ELF-1 (cell line): ENCODE results near the gene NAGA.
"Not testable (repeated sequence)": the region's sequence is repeated elsewhere in the genome, so short reads cannot be mapped to it uniquely, and the experiment has no call there.

ENCODE experiments used
- DNase-seq: peaks from one replicate; pipeline ENCODE4 v3.0.0-alpha.2; 2016; ENCODE audit warnings: low read depth, low spot score

The NAGA gene

DNA sequence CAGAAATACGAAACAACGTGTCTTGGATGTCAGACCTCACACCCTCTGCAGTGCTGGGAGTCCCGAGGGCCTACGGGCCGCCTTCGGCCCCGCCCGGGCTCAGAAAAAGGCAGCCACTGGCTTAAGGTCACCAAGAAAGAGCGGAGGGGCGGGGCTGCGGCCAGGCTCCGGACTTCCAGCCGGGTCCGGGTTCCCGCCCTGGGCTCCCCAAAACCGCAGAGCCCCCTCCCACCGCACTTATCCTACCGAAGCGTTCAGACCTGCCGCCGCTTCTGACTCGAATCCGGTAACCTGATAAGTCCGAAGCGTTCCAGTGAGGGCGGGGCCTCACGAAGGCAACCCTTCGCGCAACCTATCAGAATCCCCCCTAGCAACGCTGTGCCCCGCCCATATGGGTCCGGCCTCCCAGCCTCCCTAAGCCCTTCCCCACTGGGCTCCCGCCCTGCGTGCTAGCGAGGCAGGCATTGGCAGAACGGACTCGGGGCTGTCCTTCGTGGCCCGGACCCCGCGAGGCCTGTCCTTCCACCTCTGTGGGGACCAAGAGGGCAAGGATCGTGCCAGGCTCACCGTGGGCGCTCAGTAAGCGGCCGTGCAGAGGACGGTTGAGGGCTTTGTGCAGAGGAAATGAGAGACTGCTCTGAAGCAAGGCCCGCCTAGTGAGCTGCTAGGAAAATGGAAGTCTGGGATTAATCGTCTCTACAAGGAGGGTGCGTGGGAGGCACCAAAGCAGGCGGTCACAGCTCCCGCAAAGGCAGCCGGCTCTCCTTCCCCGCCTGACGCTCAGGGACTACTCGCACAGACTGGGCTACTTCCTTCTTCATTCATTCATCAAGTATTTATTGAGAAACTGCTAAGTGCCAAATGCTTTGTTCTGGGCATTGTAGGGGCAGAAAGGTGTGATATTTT lies at the start of gene NAGA:
Gene NAGA (minus strand): TSS at position 296 of the 906 bp plus-strand sequence. CDS start 515 bp downstream, outside the sequence.
- peak; percentile 97 for DNase-seq

DNA sequence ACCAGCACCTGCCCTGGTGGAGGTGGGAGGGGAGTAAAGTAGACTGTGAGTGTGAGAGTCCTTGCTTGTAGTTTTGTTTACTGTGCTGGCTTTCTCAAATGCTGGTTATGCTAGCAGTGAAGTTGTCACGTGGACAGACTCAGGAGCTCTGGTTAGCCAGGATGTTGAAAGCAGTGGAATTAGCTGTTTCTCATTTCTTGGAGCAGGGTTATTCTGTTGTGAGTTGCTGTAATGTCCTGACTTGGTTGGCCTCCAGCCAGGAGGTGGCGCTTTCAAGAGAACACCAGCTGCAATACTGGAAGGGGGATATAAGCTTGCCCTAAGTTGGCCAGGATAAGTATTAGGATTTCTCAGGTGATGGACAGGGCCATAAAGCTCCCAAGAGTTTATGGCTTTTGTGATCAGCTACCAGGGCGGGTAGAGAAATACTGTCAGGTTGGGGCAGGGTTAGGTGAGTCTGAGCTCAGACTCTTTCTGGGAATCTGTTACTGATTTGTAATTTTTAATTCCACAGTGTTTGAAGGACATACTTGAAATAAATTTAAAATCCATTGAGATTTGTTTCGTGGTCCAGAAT lies 46.3 kb upstream of the NAGA start:
- no peak for DNase-seq

- not testable (repeated sequence) for DNase-seq
These were observed 44.8 kb upstream of the NAGA start for GRCh38 chr22:42115420-42115830.

DNA sequence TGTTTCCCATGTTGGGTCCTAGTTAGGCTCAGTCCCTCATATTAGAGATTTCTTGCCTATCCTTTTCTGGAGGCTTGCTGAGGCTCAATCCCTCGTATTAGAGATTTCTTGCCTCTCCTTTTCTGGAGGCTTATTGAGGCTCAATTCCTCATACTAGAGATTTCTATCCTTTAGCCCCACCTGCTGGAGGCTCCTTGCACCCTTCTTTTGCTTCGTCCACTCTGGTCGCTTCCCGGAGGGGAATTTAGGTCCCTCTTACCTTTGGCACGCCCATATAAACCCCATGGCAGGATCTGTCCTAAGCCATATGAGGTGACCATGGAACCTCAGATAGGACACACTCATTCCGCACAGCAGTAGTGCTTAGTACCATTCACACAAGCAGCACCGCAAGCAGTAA lies 44.1 kb upstream of the NAGA start:
- no peak for DNase-seq

GRCh38 chr22:42112793-42113192 lies 42.2 kb upstream of the NAGA start:
- not testable (repeated sequence) for DNase-seq

DNA sequence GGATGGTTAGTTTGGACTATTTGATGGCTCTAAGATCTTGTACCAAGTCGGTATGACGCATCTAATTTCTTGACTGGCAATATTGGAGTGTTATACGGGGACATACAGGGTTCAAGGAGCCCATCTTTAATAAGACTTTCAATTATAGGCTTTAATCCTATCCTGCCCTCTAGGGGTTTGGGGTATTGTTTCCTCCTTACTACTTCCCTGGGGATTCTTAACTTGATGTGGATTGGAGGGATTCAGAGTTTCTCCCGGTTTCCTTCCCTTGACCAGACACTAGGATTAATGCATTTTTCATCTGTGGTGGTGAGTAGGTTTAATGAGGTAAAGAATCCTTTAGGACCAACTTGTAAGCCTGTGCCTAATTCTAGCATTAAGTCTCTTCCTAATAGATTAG lies 41.2 kb upstream of the NAGA start:
- no peak for DNase-seq

GRCh38 chr22:42108848-42109247 lies 38.2 kb upstream of the NAGA start:
- DNase-seq = no peak

DNA sequence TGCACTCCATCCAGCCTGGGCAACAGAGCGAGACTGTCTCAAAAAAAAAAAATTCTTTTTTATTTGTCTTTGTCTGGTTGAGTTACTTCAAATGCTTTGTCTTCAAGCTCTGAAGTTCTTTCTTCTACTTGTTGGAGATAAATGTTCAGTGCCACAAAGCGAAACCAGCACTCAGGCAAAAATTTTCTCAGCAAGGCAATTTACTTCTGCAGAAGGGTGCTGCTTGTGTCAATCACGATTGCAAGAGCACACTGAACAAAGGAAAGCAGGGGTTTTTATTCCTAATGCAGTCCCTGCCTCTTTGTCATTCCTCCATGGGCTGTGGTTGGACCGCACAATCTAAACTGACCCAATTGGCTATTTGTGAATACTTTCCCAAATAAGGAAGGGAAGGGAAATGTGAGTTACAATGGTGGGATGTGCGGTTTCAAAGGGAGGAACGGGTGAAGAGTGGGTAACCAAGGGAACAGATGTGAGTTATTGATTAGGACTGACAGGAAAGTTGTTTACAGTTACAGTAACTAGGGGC lies 33.8 kb upstream of the NAGA start:
- not testable (repeated sequence) for DNase-seq

GRCh38 chr22:42101199-42101598 lies 30.6 kb upstream of the NAGA start:
- no peak for DNase-seq

- no peak for DNase-seq
These were observed 20.8 kb upstream of the NAGA start for GRCh38 chr22:42091455-42091782.

- peak; percentile 100 for DNase-seq
These were observed 20.2 kb upstream of the NAGA start, which contains the start of gene NDUFA6 for GRCh38 chr22:42090596-42091454. Gene NDUFA6 (minus strand): TSS chr22:42090772. CDS start chr22:42090744, 28 bp downstream.

- no peak for DNase-seq
These were observed 15.4 kb upstream of the NAGA start for GRCh38 chr22:42086051-42086450.

DNA sequence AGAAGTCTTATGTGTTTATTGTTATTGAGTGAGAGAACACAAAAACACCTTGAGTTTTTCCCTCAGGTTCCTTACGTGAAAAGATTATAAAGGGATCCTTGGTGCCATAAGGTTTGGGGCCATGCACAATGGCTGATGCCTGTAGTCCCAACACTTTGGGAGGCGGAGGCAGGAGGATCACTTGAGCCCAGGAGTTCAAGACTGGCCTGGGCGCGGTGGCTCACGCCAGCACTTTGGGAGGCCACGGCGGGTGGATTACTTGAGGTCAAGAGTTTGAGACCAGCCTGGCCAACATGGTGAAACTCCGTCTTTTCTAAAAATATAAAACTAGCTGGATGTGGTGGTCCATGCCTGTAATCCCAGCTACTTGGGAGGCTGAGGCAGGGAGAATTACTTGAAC lies 14.3 kb upstream of the NAGA start:
- DNase-seq = no peak

- no peak for DNase-seq
These were observed 12.5 kb upstream of the NAGA start for GRCh38 chr22:42083119-42083518.

DNA sequence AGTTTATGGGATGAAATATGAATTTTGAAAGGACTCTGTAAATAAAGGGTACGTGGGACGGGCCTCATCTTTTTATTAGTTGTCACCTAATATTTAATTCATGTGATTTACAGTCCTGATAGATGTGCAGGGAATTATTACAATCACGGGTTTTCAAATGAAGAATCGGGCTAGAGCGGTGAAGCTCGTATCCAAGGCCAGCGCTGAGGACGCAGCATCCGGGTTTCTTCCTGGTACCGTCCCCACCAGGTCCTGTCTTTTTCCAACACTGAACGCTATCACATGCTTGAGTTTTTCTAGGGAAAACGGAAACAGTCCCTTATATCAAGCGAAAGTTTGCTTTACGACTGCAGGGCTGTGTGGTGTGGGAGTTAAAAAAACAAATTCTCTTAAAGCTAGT lies 9.7 kb upstream of the NAGA start:
- peak; percentile 30 for DNase-seq

DNA sequence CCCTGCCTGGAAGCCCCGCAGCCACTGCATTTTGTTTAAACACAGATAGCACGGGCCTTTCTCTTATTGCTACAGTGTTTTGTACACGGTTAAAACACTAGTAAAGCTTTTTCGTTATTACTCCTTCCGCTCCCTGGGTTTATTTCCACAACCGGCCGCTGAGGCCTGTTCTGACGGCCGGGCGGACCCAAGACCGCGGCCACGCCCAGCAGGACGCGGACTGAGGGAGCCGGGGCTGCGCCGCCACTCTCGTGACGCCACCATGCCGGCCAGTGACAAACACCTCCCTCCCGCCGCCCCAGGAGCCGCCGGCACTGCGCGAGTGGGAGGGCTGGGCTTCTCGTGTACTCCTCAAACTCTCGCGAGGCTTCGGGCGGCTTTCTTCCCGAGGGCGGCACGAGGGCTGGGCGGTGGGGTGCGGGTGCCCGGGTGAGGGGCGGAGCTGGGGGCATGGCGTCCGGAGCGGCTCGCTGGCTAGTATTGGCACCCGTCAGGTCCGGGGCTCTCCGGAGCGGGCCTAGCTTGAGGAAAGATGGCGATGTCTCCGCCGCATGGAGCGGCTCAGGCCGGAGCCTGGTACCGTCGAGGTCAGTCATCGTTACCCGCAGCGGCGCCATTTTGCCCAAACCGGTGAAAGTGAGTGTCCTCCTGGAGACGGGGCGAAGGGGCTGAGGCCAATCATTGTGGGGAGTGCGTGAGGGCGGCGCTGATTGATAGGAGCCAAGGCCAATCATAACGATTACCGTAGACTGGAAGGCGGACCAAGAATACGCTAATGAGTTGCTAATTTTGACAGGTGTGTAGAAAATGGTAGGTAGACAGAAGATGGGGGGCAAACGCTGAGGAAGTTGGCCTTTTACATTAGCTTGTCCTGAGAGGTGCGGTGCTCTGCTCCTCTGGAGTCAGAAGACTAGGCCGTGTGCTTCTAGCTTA lies 9.0 kb upstream of the NAGA start, which contains the start of gene SMDT1:
Gene SMDT1 (plus strand): TSS at position 382 of the 933 bp plus-strand sequence. CDS start 69 bp downstream, at position 451.
- peak; percentile 98 for DNase-seq

GRCh38 chr22:42078469-42079318 lies 8.1 kb upstream of the NAGA start:
- no peak for DNase-seq

GRCh38 chr22:42077486-42078125 lies 7.0 kb upstream of the NAGA start:
- DNase-seq = no peak
